NCI-H226 (cell line): ENCODE results near the gene RNF213.

ENCODE experiments used
- DNase-seq: peaks from one replicate; pipeline ENCODE4 v3.0.0-alpha.2; 2015

RNF213 gene

GRCh38 chr17:80442323-80442659, 181.6 kb downstream of the RNF213 start:
- DNase-seq: no peak

DNA sequence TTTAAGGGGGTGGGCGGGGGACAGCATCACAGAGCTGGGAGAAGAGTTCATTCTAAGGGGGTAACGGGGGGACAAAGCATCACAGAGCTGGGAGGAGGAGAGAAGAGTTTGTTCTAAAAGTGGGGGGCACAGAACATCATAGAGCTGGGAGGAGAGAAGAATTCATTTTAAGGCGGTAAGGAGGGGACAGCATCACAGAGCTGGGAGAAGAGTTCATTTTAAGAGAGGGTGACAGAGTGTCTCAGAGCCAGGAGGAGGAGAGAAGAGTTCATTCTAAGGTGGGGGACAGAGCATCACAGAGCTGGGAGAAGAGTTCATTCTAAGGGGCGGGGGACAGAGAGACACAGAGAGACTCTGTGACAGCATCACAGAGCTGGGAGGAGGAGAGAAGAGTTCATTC, 182.1 kb downstream of the RNF213 start:
- no peak for DNase-seq

GRCh38 chr17:80443498-80443897, 182.8 kb downstream of the RNF213 start:
- no peak for DNase-seq

DNA sequence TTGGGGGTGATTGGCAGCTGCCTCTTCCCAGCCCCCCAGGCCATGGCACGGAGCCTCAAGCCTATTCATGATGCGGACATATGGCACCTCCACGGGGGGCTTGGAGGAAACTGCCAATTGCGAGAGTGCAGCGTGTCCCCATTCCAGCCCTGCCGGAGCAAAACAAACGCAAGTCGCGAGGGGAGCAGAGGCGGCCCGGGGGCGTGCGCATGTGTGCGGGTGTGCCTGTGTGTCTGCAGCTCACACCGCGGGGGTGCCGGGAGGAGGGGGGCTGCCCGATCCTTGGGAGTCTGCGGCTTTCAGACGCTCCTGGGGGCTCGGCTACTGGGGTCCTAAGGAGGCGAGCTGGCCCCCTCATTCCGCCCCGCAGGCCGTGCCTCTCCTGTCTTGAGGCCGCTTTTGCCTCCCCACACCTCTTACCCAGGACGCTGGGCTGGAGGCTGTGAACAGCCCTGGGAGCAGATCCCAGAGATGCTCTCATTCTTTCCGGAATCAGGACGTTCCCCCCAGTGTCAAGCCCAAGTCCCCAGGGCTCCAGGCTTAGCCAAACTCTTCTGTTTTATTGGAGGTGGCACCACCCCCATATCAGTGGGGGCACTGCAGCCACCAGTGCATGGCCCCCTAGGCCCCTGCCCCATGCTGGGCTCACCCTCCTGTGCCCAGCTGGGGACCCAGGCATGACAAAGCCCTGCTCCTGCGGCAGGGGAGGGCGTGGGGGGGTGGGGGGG, 183.4 kb downstream of the RNF213 start:
- no peak for DNase-seq

- DNase-seq: no peak
Measured at GRCh38 chr17:80444644-80444979, 184.0 kb downstream of the RNF213 start.

GRCh38 chr17:80445007-80445725, 184.5 kb downstream of the RNF213 start:
- DNase-seq: no peak

GRCh38 chr17:80445726-80446110, 185.1 kb downstream of the RNF213 start:
- DNase-seq: no peak

DNA sequence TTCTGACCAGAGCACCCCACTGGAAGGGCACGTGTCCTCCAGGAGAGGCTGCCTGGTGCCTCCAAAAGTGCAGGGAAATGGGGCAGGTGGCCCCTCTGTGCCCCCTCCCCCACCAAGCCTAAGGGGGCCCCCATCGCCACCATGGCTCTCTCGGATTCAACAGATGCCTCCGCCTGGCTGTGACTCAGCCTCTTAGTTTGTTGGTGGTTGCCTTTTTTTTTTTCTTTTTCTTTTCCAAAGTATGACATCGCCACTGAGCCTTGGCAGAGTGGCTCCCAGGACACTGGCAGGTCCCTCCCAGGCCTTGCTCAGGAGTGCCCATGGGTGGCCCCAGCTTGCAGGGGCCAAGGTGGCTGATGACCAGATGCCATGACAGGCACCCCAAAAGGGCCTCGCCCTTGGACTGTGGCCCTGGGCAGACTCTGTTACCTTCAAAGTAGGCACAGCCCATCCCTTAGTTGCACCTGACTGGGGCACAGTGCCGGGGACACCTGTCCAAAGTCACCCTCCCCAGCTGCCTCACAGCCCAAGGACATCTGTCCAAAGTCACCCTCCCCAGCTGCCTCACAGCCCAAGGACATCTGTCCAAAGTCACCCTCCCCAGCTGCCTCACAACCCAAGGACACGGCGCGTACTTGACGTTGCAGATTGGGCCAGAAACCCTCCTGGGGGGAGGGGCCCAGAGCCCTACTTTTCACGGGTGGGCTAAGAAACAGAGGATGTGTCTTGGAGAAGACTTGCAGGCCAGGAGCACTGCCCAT, 186.2 kb downstream of the RNF213 start:
- no peak for DNase-seq

DNA sequence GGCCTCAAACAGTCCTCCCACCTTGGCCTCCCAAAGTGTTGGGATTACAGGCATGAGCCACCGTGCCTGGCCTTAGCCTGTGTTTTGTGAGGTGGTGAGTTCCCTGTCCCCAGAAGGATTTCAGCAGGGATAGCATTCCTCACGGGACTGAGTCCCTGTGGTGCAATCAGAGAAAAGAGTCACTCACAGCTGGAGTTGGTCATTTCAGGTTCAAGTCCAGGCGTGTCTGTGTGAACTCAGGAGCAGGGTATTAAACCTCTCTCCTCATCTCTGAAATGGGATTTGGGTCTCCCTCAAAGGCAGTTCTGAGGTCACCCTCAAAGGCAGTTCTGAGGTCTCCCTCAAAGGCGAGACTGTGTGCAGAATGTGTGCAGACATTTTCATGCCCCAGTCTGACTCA, 187.1 kb downstream of the RNF213 start:
- no peak for DNase-seq
